Measurements from ENCODE around the gene C16orf95.

DNA sequence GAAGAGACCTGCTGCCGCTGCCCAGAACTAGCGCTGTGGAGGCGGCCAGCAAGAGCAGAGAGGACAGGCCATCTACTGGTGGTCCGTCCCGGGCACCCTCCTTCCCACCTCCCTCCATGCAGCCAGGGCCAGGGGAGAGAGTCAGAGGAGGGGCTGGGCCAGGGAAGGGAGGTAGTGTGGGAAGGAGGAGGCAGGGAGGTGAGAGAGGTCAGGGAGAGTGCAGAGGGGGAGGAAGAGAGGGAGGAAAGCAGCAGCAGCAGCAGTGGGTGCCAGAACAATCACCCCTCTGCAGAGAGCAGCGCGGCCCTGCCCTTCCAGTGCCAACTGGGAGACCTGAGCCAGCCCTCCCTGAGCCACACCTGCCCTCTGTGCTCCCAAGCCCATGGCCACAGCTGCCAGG lies 6.6 kb downstream of the C16orf95 start:
- TF ChIP-seq SUZ12 (IDR thresholded peaks at IDR 0.05; ENCODE audit: extremely low read depth, insufficient read depth, insufficient read length) (no peak), ZNF274 (IDR thresholded peaks at IDR 0.05; ENCODE audit: low read depth, low read length) (no peak)

Measured in NT2/D1 (cell line).